HL-60 (cell line): ENCODE results near the gene FOSB.

Source experiments
- DNase-seq, 2 experiments: peaks; one replicate each; pipeline ENCODE4 v3.0.0-alpha.2; 2010 to 2020; ENCODE audit warnings: low read depth in 1 of 2, low spot score in 1 of 2
- H3K27ac ChIP-seq: fragments of 250-450 bp; sonication (Bioruptor Pico); replicated peaks from 2 replicates; pipeline ENCODE4 v1.5.1; 2020; ENCODE audit warnings: mild to moderate bottlenecking, moderate library complexity
- H3K27me3 ChIP-seq: fragments of 250-450 bp; sonication (Bioruptor Pico); 2 replicates; pipeline ENCODE4 v1.5.1; 2021; ENCODE audit warnings: mild to moderate bottlenecking, moderate library complexity; ENCODE audit not compliant: insufficient read depth, poor library complexity, severe bottlenecking
- H3K4me3 ChIP-seq: replicated peaks from 2 replicates; pipeline ENCODE4 v1.5.1; 2011; ENCODE audit warnings: mild to moderate bottlenecking, control low read depth, low read length; ENCODE audit not compliant: insufficient read depth
- CTCF ChIP-seq: IDR thresholded peaks from one replicate; pipeline ENCODE4 v1.5.1; 2011; ENCODE audit warnings: low read length, control low read depth, inconsistent platforms; ENCODE audit not compliant: insufficient read depth
- GABPA ChIP-seq: IDR thresholded peaks from 2 replicates; pipeline ENCODE4 v1.6.1; 2012; ENCODE audit warnings: low read depth
- POLR2AphosphoS5 ChIP-seq: IDR thresholded peaks from 2 replicates; pipeline ENCODE4 v1.6.1; 2012; ENCODE audit warnings: low read depth
- REST ChIP-seq: IDR thresholded peaks from 2 replicates; pipeline ENCODE4 v1.6.1; 2012; ENCODE audit warnings: low read depth; ENCODE audit not compliant: insufficient replicate concordance
- SPI1 ChIP-seq: IDR thresholded peaks from 2 replicates; pipeline ENCODE4 v1.6.1; 2012; ENCODE audit warnings: low read depth, mild to moderate bottlenecking, borderline replicate concordance

FOSB gene

GRCh38 chr19:45439569-45440258 lies 28.1 kb upstream of the FOSB start:
- Histone ChIP-seq H3K27ac (peak overlapping the region; percentile 37; the same call in 1 of the 2 replicates), H3K27me3 (no peaks in the 10 kb centered on the region), H3K4me3 (peak overlapping the region; percentile 38)
- TF ChIP-seq REST (no peak), SPI1 (no peak), CTCF (peak; percentile 77), POLR2AphosphoS5 (no peak), GABPA (peak; percentile 53; the same call in 1 of the 2 replicates)
- peak; percentile 69 to 73 for DNase-seq

- TF ChIP-seq CTCF, result no peak
- no peak for TF ChIP-seq REST
- no peak for TF ChIP-seq POLR2AphosphoS5
- no peak for TF ChIP-seq SPI1
- no peak for TF ChIP-seq GABPA
- H3K27me3 ChIP-seq, result no peaks in the 10 kb centered on the region
- no peak for DNase-seq
- peak overlapping the region; percentile 38 for H3K4me3 ChIP-seq
- no peak overlapping the region for H3K27ac ChIP-seq
Measured at GRCh38 chr19:45440259-45440638, 27.5 kb upstream of the FOSB start.

- Histone ChIP-seq H3K27ac (no peak overlapping the region), H3K27me3 (no peaks in the 10 kb centered on the region), H3K4me3 (no peak overlapping the region)
- no peak for DNase-seq
- TF ChIP-seq GABPA, result no peak
- no peak for TF ChIP-seq SPI1
- no peak for TF ChIP-seq CTCF
- TF ChIP-seq REST, result no peak
- no peak for TF ChIP-seq POLR2AphosphoS5
Measured at GRCh38 chr19:45440873-45441654, 26.7 kb upstream of the FOSB start.
